ENCODE measurements around the gene XXYLT1.

- no peak for TF ChIP-seq POLR2A (IDR thresholded peaks at IDR 0.05)
- TF ChIP-seq, protein P1, sequence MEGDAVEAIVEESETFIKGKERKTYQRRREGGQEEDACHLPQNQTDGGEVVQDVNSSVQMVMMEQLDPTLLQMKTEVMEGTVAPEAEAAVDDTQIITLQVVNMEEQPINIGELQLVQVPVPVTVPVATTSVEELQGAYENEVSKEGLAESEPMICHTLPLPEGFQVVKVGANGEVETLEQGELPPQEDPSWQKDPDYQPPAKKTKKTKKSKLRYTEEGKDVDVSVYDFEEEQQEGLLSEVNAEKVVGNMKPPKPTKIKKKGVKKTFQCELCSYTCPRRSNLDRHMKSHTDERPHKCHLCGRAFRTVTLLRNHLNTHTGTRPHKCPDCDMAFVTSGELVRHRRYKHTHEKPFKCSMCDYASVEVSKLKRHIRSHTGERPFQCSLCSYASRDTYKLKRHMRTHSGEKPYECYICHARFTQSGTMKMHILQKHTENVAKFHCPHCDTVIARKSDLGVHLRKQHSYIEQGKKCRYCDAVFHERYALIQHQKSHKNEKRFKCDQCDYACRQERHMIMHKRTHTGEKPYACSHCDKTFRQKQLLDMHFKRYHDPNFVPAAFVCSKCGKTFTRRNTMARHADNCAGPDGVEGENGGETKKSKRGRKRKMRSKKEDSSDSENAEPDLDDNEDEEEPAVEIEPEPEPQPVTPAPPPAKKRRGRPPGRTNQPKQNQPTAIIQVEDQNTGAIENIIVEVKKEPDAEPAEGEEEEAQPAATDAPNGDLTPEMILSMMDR (IDR thresholded peaks at IDR 0.05 in 8 of 11, conservative IDR thresholded peaks at IDR 0.05 in 3 of 11), result no peak
- no peak for TF ChIP-seq POLR2AphosphoS5 (IDR thresholded peaks at IDR 0.05)
Measured at GRCh38 chr3:195296662-195297061, 25.7 kb upstream of the XXYLT1 start.

Measured in spleen (tissue), 7 donors.